Neuronal stem cell (in vitro differentiated cells): ENCODE data around the gene ADGRE3.

Experiments used
- DNase-seq: peaks from one replicate; pipeline ENCODE4 v3.0.0-alpha.2; 2013; ENCODE audit warnings: low spot score
- H2AFZ ChIP-seq: one replicate; pipeline ENCODE4 v1.6.1; 2013; ENCODE audit warnings: mild to moderate bottlenecking, low read length, inconsistent platforms
- H2AK5ac ChIP-seq: 2 replicates; pipeline ENCODE4 v1.6.1; 2013; ENCODE audit warnings: low read depth, mild to moderate bottlenecking, inconsistent platforms, low read length, moderate library complexity, mixed read lengths
- H2BK120ac ChIP-seq: 2 replicates; pipeline ENCODE4 v1.6.1; 2013; ENCODE audit warnings: low read depth, mild to moderate bottlenecking, inconsistent platforms, low read length, moderate library complexity, mixed read lengths
- H2BK12ac ChIP-seq: one replicate; pipeline ENCODE4 v1.6.1; 2013; ENCODE audit warnings: low read length, inconsistent platforms
- H2BK15ac ChIP-seq: 2 replicates; pipeline ENCODE4 v1.6.1; 2013; ENCODE audit warnings: mild to moderate bottlenecking, low read length, inconsistent platforms, mixed read lengths
- H2BK5ac ChIP-seq: one replicate; pipeline ENCODE4 v1.6.1; 2013; ENCODE audit warnings: inconsistent platforms, mild to moderate bottlenecking, low read length, moderate library complexity
- H3K14ac ChIP-seq: one replicate; pipeline ENCODE4 v1.6.1; 2013; ENCODE audit warnings: low read length, inconsistent platforms
- H3K18ac ChIP-seq: 2 replicates; pipeline ENCODE4 v1.6.1; 2013; ENCODE audit warnings: low read length, inconsistent platforms
- H3K23ac ChIP-seq: 2 replicates; pipeline ENCODE4 v1.6.1; 2013; ENCODE audit warnings: low read depth, mild to moderate bottlenecking, mixed read lengths, low read length, inconsistent platforms; ENCODE audit not compliant: poor library complexity
- H3K27ac ChIP-seq: replicated peaks from 3 replicates; pipeline ENCODE4 v1.5.1; 2013; ENCODE audit warnings: low read length, inconsistent platforms
- H3K27me3 ChIP-seq, 3 experiments: 2 replicates each; pipeline ENCODE4 v1.6.1; 2013; ENCODE audit warnings: low read length in 3 of 3, mild to moderate bottlenecking in 2 of 3, inconsistent platforms in 1 of 3, low read depth in 1 of 3, mixed read lengths in 1 of 3, moderate library complexity in 1 of 3; ENCODE audit not compliant: control insufficient read depth in 3 of 3, insufficient read depth in 3 of 3
- H3K36me3 ChIP-seq, 2 donors: replicated peaks in 1 of 2; 2 replicates each; pipeline ENCODE4 v1.6.1; 2013; ENCODE audit warnings: low read length in 2 of 2; ENCODE audit not compliant: control insufficient read depth in 2 of 2, insufficient read depth in 2 of 2
- H3K4ac ChIP-seq: 2 replicates; pipeline ENCODE4 v1.6.1; 2013; ENCODE audit warnings: inconsistent platforms, mild to moderate bottlenecking, low read length, moderate library complexity
- H3K4me1 ChIP-seq, 2 donors: 1 replicate in 1 of 2; 2 replicates in 1 of 2; pipeline ENCODE4 v1.6.1; 2013; ENCODE audit warnings: low read length in 2 of 2, low read depth in 1 of 2; ENCODE audit not compliant: control insufficient read depth in 2 of 2, insufficient read depth in 1 of 2
- H3K4me2 ChIP-seq: one replicate; pipeline ENCODE4 v1.6.1; 2013; ENCODE audit warnings: mild to moderate bottlenecking, low read length, inconsistent platforms; ENCODE audit not compliant: insufficient read depth, poor library complexity, severe bottlenecking
- H3K4me3 ChIP-seq, 2 donors: 2 replicates each; pipeline ENCODE4 v1.5.1; 2013; ENCODE audit warnings: low read length in 2 of 2, mild to moderate bottlenecking in 2 of 2, inconsistent platforms in 1 of 2, moderate library complexity in 1 of 2
- H3K79me1 ChIP-seq: one replicate; pipeline ENCODE4 v1.6.1; 2013; ENCODE audit warnings: low read depth, mild to moderate bottlenecking, inconsistent platforms, low read length, moderate library complexity
- H3K9ac ChIP-seq: one replicate; pipeline ENCODE4 v1.6.1; 2013; ENCODE audit warnings: mild to moderate bottlenecking, low read depth, low read length, inconsistent platforms; ENCODE audit not compliant: poor library complexity
- H3K9me3 ChIP-seq, 2 donors: replicated peaks in 1 of 2; 2 replicates each; pipeline versions ENCODE3 to v1.6.1; 2013; ENCODE audit warnings: low read length in 2 of 2, mild to moderate bottlenecking in 2 of 2, inconsistent platforms in 1 of 2, low read depth in 1 of 2, mixed read lengths in 1 of 2, moderate library complexity in 1 of 2; ENCODE audit not compliant: control insufficient read depth in 2 of 2, insufficient read depth in 1 of 2
- H4K8ac ChIP-seq: one replicate; pipeline ENCODE4 v1.6.1; 2013; ENCODE audit warnings: low read depth, mild to moderate bottlenecking, inconsistent platforms, low read length, moderate library complexity
- H4K91ac ChIP-seq: one replicate; pipeline ENCODE4 v1.6.1; 2013; ENCODE audit warnings: low read length, low read depth, mild to moderate bottlenecking, inconsistent platforms; ENCODE audit not compliant: poor library complexity
- WGBS, 2 donors: extraction: QIAGEN DNeasy Blood & Tissue Kit; methylation state at CpG; one replicate each; pipeline ENCODE4 v1.1.7; 2013; ENCODE audit warnings: missing lambda C conversion rate in 2 of 2, mixed read lengths in 1 of 2; ENCODE audit not compliant: insufficient read length in 2 of 2, insufficient replicate concordance in 1 of 2; ENCODE audit errors: extremely low coverage in 2 of 2; 5-methylcytosine and 5-hydroxymethylcytosine counted together

The ADGRE3 gene

DNA sequence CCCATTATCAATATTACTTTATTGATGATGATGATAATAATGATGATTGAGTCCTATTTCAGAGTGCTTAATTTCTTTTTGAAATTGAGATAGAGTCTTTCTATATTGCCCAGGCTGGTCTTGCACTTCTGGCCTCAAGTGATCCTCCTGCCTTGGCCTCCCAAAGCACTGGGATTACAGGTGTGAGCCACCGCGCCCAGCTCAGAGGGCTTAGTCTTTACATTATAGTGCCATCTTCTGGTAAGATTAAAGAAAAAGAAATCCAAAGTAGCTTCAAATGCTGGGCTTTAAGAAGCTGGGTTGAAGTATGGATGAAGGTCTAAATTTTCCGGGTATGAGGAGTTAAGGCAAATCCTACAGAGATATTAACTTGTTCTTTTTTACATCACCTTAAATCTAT is 11.8 kb upstream of the ADGRE3 start:
- Histone ChIP-seq H3K4me2 (no peak overlapping the region), H3K14ac (no peak overlapping the region), H2BK12ac (no peak overlapping the region), H3K4me3 (no peak overlapping the region), H3K23ac (no peak overlapping the region), H4K8ac (no peak overlapping the region), H2AFZ (no peak overlapping the region), H3K4ac (no peak overlapping the region), H3K18ac (no peak overlapping the region), H2AK5ac (no peak overlapping the region), H2BK5ac (no peak overlapping the region), H3K9ac (no peak overlapping the region), H3K27ac (no peak overlapping the region), H3K9me3 (no peaks in the 10 kb centered on the region), H3K4me1 (no peaks in the 10 kb centered on the region), H2BK15ac (no peak overlapping the region), H2BK120ac (no peak overlapping the region), H3K79me1 (no peaks in the 10 kb centered on the region), H3K36me3 (no peaks in the 10 kb centered on the region), H4K91ac (no peak overlapping the region), H3K27me3 (peaks cover 0 to 12% (median 0%) of the 10 kb centered on the region in 3 experiments)
- DNase-seq: no peak
- WGBS, 2 donors: no CpG with 5 or more reads among the region's 3 CpGs

DNA sequence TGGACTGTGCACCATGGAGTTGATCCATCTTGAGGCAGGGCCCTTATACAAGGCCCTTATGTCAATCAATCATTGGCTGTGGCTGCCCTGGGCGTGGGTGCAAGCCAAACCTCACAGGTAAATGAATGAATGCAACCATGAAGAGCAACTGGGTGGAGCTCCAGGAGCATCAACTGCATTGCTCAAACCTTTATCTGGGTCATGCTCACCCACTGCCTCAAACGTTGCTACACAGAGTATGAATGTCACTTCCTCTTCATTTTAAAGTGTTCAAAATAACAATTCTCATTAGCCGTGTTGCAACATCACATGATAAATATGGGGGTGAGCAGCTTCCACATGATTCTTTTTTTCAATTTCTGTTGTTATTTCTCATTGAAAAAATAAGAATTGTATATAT is 8.8 kb upstream of the ADGRE3 start:
- H3K4me1 ChIP-seq: no peaks in the 10 kb centered on the region
- H3K14ac ChIP-seq: no peak overlapping the region
- no peak for DNase-seq
- H3K36me3 ChIP-seq: no peaks in the 10 kb centered on the region
- no peak overlapping the region for H3K4me3 ChIP-seq
- no peak overlapping the region for H4K8ac ChIP-seq
- H3K27me3 ChIP-seq: peaks cover 0 to 12% (median 4%) of the 10 kb centered on the region in 3 experiments
- no peak overlapping the region for H2BK120ac ChIP-seq
- H3K4ac ChIP-seq: no peak overlapping the region
- H2AFZ ChIP-seq: no peak overlapping the region
- H2BK15ac ChIP-seq: no peak overlapping the region
- H3K27ac ChIP-seq: no peak overlapping the region
- H3K9me3 ChIP-seq: peaks cover 0 to under 1% of the 10 kb centered on the region in 2 donors
- no peak overlapping the region for H3K18ac ChIP-seq
- WGBS, 2 donors: no CpG with 5 or more reads among the region's 3 CpGs
- no peak overlapping the region for H2AK5ac ChIP-seq
- no peak overlapping the region for H3K9ac ChIP-seq
- no peaks in the 10 kb centered on the region for H3K79me1 ChIP-seq
- H2BK12ac ChIP-seq: no peak overlapping the region
- no peak overlapping the region for H3K4me2 ChIP-seq
- no peak overlapping the region for H3K23ac ChIP-seq
- no peak overlapping the region for H4K91ac ChIP-seq
- H2BK5ac ChIP-seq: no peak overlapping the region

- H4K8ac ChIP-seq: no peak overlapping the region
- H3K79me1 ChIP-seq: no peaks in the 10 kb centered on the region
- H3K14ac ChIP-seq: no peak overlapping the region
- no peak overlapping the region for H3K18ac ChIP-seq
- H3K27ac ChIP-seq: no peak overlapping the region
- peaks cover 0 to 3% of the 10 kb centered on the region in 2 donors for H3K9me3 ChIP-seq
- no peak overlapping the region for H2AK5ac ChIP-seq
- H2BK12ac ChIP-seq: no peak overlapping the region
- no peak overlapping the region for H3K4me2 ChIP-seq
- WGBS, 2 donors: 100% methylated on average over 2 of the region's 2 CpGs
- H2AFZ ChIP-seq: no peak overlapping the region
- H2BK5ac ChIP-seq: no peak overlapping the region
- no peak overlapping the region for H4K91ac ChIP-seq
- no peaks in the 10 kb centered on the region for H3K4me1 ChIP-seq
- no peak overlapping the region for H3K23ac ChIP-seq
- no peak overlapping the region for H2BK120ac ChIP-seq
- no peaks in the 10 kb centered on the region for H3K36me3 ChIP-seq
- no peak overlapping the region for H3K4me3 ChIP-seq
- no peak for DNase-seq
- H2BK15ac ChIP-seq: no peak overlapping the region
- no peak overlapping the region for H3K4ac ChIP-seq
- peaks cover 0 to 12% (median 4%) of the 10 kb centered on the region in 3 experiments for H3K27me3 ChIP-seq
- H3K9ac ChIP-seq: no peak overlapping the region
These were observed 7.4 kb upstream of the ADGRE3 start for GRCh38 chr19:14682084-14682483.

DNA sequence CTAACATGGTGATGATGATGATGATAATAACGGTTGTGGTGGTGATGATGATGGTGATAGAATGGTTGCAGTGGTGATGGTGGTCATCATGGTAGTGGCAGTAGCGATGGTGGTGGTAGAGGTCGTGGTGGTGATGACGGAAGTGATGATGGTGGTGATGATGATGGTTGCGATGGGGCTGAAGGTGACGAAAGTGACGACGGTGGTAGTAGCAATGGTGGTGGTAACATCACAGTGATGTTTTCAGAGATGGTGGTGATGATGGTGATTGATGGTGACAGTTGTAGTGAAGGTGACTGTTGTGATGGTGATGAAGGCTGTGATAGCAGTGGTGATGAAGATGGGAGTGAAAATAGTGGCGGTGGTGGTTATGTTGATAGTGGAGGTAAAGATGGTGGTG is 3.6 kb upstream of the ADGRE3 start:
- Histone ChIP-seq H3K27me3 (peaks cover 0 to 9% (median 4%) of the 10 kb centered on the region in 3 experiments), H4K91ac (no peak overlapping the region), H2BK120ac (no peak overlapping the region), H3K9me3 (peaks cover 0 to 7% of the 10 kb centered on the region in 2 donors), H3K4me2 (no peak overlapping the region), H3K4ac (no peak overlapping the region), H2AFZ (no peak overlapping the region), H3K27ac (no peak overlapping the region), H2BK12ac (no peak overlapping the region), H3K9ac (no peak overlapping the region), H2AK5ac (no peak overlapping the region), H3K4me1 (no peaks in the 10 kb centered on the region), H3K36me3 (no peaks in the 10 kb centered on the region), H2BK15ac (no peak overlapping the region), H3K23ac (no peak overlapping the region), H3K79me1 (no peaks in the 10 kb centered on the region), H3K14ac (no peak overlapping the region), H4K8ac (no peak overlapping the region), H2BK5ac (no peak overlapping the region), H3K18ac (no peak overlapping the region), H3K4me3 (no peak overlapping the region)
- DNase-seq: no peak
- WGBS, 2 donors: no CpG with 5 or more reads among the region's 9 CpGs
